ENCODE measurements around the gene HOXD10. TPM values are rescaled to one million over a fixed set of nuclear protein-coding genes. Genes with fewer than 3 reads are reported as not detected.
A peak's percentile ranks its signal among the peaks of the same experiment; 100 is the strongest.

Gene HOXD10
- total and polyA plus RNA-seq, 9 of the 15 experiments (the other 6 are each of a cell fraction or from before 2014, with no cell fraction given), result not detected

GRCh38 chr2:176096986-176097819 lies 19.4 kb upstream of the HOXD10 start (continued):
- TF ChIP-seq EZH2 (IDR thresholded peaks at IDR 0.05; ENCODE audit: borderline replicate concordance, low read depth, low read length) (no peak), ZNF707 (CRISPR knock-in tag; conservative IDR thresholded peaks at IDR 0.05) (no peak), TCF7 (IDR thresholded peaks at IDR 0.05; ENCODE audit: borderline replicate concordance) (no peak), ZNF79 (CRISPR knock-in tag; IDR thresholded peaks at IDR 0.05; ENCODE audit: low read depth) (0 out of 2 replicates have a peak, but pooled peaks have one; percentile 9), KHSRP (IDR thresholded peaks at IDR 0.05) (no peak), TBP (optimal IDR thresholded peaks at IDR 0.05; ENCODE audit: low read depth, low read length) (no peak), ZC3H11A (IDR thresholded peaks at IDR 0.05; ENCODE audit: low read depth, low read length) (no peak), SNRNP70 (optimal IDR thresholded peaks at IDR 0.05; ENCODE audit: low read depth, low read length) (no peak), TEAD4 (IDR thresholded peaks at IDR 0.05; ENCODE audit: low read length) (no peak), TEAD4 (CRISPR knock-in tag; IDR thresholded peaks at IDR 0.05; ENCODE audit: borderline replicate concordance) (no peak), RBM17 (IDR thresholded peaks at IDR 0.05; ENCODE audit: borderline replicate concordance, low read depth, low read length) (no peak), ZNF695 (CRISPR knock-in tag; IDR thresholded peaks at IDR 0.05) (no peak), ID3 (CRISPR knock-in tag; IDR thresholded peaks at IDR 0.05) (no peak), ID3 (tag; IDR thresholded peaks at IDR 0.05) (no peak), PCBP1 (IDR thresholded peaks at IDR 0.05; ENCODE audit: low read depth, low read length, poor library complexity, severe bottlenecking) (no peak), IRF1 (CRISPR knock-in tag; IDR thresholded peaks at IDR 0.05; ENCODE audit: borderline replicate concordance) (no peak), DPF2 (IDR thresholded peaks at IDR 0.05) (no peak), TCF3 (CRISPR knock-in tag; IDR thresholded peaks at IDR 0.05) (no peak), POLR2G (IDR thresholded peaks at IDR 0.05; ENCODE audit: low read depth, low read length) (peak; percentile 60), JUND (IDR thresholded peaks at IDR 0.05; ENCODE audit: borderline replicate concordance, low read depth, low read length) (0 out of 2 replicates have a peak, but pooled peaks have one; percentile 21), JUND (tag; IDR thresholded peaks at IDR 0.05; ENCODE audit: borderline replicate concordance, low read depth, low read length) (no peak), NONO (IDR thresholded peaks at IDR 0.05; ENCODE audit: low read depth in 2 of 2, low read length in 1 of 2) (0 out of 4 replicates have a peak, but pooled peaks of 1 of the 2 experiments have one; percentile 11), TARDBP (IDR thresholded peaks at IDR 0.05) (no peak), TAF7 (tag; IDR thresholded peaks at IDR 0.05) (no peak), CXXC5 (CRISPR knock-in tag; IDR thresholded peaks at IDR 0.05) (peak; percentile 67), MAFK (IDR thresholded peaks at IDR 0.05; ENCODE audit: low read length) (no peak), CREB5 (CRISPR knock-in tag; IDR thresholded peaks at IDR 0.05) (no peak), CBFA2T2 (conservative IDR thresholded peaks at IDR 0.05) (no peak), SMAD3 (CRISPR knock-in tag; conservative IDR thresholded peaks at IDR 0.05) (0 out of 2 replicates have a peak, but pooled peaks have one; percentile 4)
